Kidney epithelial cell (primary cell): Measurements from ENCODE around the gene ASPN. TPM values are rescaled to one million over a fixed set of nuclear protein-coding genes. Genes with fewer than 3 reads are reported as not detected.

Experiments
- DNase-seq: peaks from one replicate; pipeline ENCODE4 v3.0.0-alpha.2; 2010; ENCODE audit warnings: low read depth
- H3K27me3 ChIP-seq: 2 replicates; pipeline ENCODE4 v1.6.0; 2011; ENCODE audit warnings: low read length; ENCODE audit not compliant: control insufficient read depth, insufficient read depth
- H3K36me3 ChIP-seq: 2 replicates; pipeline ENCODE4 v1.5.1; 2011; ENCODE audit warnings: low read length; ENCODE audit not compliant: control insufficient read depth, insufficient read depth
- H3K4me3 ChIP-seq: 2 replicates; pipeline ENCODE4 v1.5.1; 2011; ENCODE audit warnings: low read depth, mild to moderate bottlenecking, control low read depth, low read length
- CTCF ChIP-seq: IDR thresholded peaks from 2 replicates; pipeline ENCODE4 v1.5.1; 2011; ENCODE audit warnings: mild to moderate bottlenecking, moderate library complexity, low read length, control low read depth, inconsistent platforms; ENCODE audit not compliant: insufficient read depth, poor library complexity, severe bottlenecking
- total RNA-seq: library from RNA; depleted of rRNA; stranded (reverse); fragments of >200 nt; gene quantifications from 2 replicates; pipeline ENCODE4 v1.2.3, GENCODE V29; 2015

ASPN gene
- total RNA-seq, 1 donor from 2014 or later = not detected

GRCh38 chr9:92494856-92495255 lies 12.6 kb upstream of the ASPN start:
- DNase-seq = no peak
- no peak overlapping the region for H3K4me3 ChIP-seq
- no peak for TF ChIP-seq CTCF
- no peaks in the 10 kb centered on the region for H3K27me3 ChIP-seq
- no peaks in the 10 kb centered on the region for H3K36me3 ChIP-seq

- TF ChIP-seq CTCF = no peak
- Histone ChIP-seq H3K36me3 (no peaks in the 10 kb centered on the region), H3K4me3 (no peak overlapping the region), H3K27me3 (no peaks in the 10 kb centered on the region)
- no peak for DNase-seq
These were observed 11.6 kb upstream of the ASPN start for GRCh38 chr9:92493749-92494387.

- DNase-seq = no peak
- no peaks in the 10 kb centered on the region for H3K27me3 ChIP-seq
- no peak for TF ChIP-seq CTCF
- no peak overlapping the region for H3K4me3 ChIP-seq
- H3K36me3 ChIP-seq = no peaks in the 10 kb centered on the region
These were observed 10.6 kb upstream of the ASPN start for GRCh38 chr9:92492781-92493401.

- TF ChIP-seq CTCF = no peak
- no peak for DNase-seq
- H3K4me3 ChIP-seq = no peak overlapping the region
- H3K36me3 ChIP-seq = no peaks in the 10 kb centered on the region
- no peaks in the 10 kb centered on the region for H3K27me3 ChIP-seq
These were observed 6.6 kb upstream of the ASPN start for GRCh38 chr9:92488681-92489550.

- Histone ChIP-seq H3K4me3 (no peak overlapping the region), H3K36me3 (no peaks in the 10 kb centered on the region), H3K27me3 (no peaks in the 10 kb centered on the region)
- no peak for DNase-seq
- TF ChIP-seq CTCF = no peak
These were observed 4.1 kb upstream of the ASPN start for GRCh38 chr9:92486371-92486770.
